IMR-90 (cell line): Measurements from ENCODE around the gene CTNNA2. TPM values are rescaled to one million over a fixed set of nuclear protein-coding genes. Genes with fewer than 3 reads are reported as not detected.

Experiments
- ATAC-seq: fragments of 200-7000 bp; cut with Tn5 transposase; 2 replicates; pipeline ENCODE4 v1.9.1; 2020; ENCODE audit warnings: low read depth, mild to moderate bottlenecking, moderate library complexity
- BruUV-seq: library from RNA; stranded (reverse); fragments of 400-500 nt; replicated peaks from 2 replicates; lab custom pipeline; 2021; lab: Mats Ljungman, UMichigan
- CTCF ChIA-PET: fragments of 300-600 bp; formaldehyde crosslinking; extraction: SDS; loops from one replicate; lab custom pipeline; 2021; ENCODE audit warnings: antibody characterized with exemption; lab: Yijun Ruan, JAX
- POLR2A ChIA-PET: fragments of 300-600 bp; sonication (Branson Sonifier 250); formaldehyde crosslinking; loops from one replicate; lab custom pipeline; 2022; ENCODE audit warnings: antibody characterized with exemption; ENCODE audit not compliant: unreplicated experiment; lab: Charles Lee
- DNase-seq: peaks from one replicate; pipeline ENCODE4 v3.0.0; 2013
- H2AFZ ChIP-seq: replicated peaks from 2 replicates; pipeline ENCODE3; 2013; ENCODE audit warnings: low read length, mild to moderate bottlenecking; ENCODE audit not compliant: poor library complexity
- H2AK5ac ChIP-seq: 2 replicates; pipeline ENCODE4 v1.6.1; 2013; ENCODE audit warnings: low read depth, low read length, inconsistent platforms
- H2AK9ac ChIP-seq: replicated peaks from 2 replicates; pipeline ENCODE3; 2013; ENCODE audit warnings: mild to moderate bottlenecking, low read depth, low read length, moderate library complexity; ENCODE audit not compliant: poor library complexity
- H2BK120ac ChIP-seq: 2 replicates; pipeline ENCODE4 v1.6.1; 2013; ENCODE audit warnings: low read depth, low read length, inconsistent platforms
- H2BK15ac ChIP-seq: 3 replicates; pipeline ENCODE4 v1.6.1; 2013; ENCODE audit warnings: low read depth, low read length, inconsistent platforms
- H2BK20ac ChIP-seq: 2 replicates; pipeline ENCODE4 v1.6.1; 2013; ENCODE audit warnings: low read depth, mild to moderate bottlenecking, inconsistent platforms, low read length, moderate library complexity
- H2BK5ac ChIP-seq: 2 replicates; pipeline ENCODE4 v1.6.1; 2013; ENCODE audit warnings: mild to moderate bottlenecking, low read depth, low read length, inconsistent platforms; ENCODE audit not compliant: poor library complexity, severe bottlenecking
- H3K14ac ChIP-seq: replicated peaks from 2 replicates; pipeline ENCODE4 v1.6.1; 2013; ENCODE audit warnings: low read depth, low read length, inconsistent platforms
- H3K18ac ChIP-seq: 2 replicates; pipeline ENCODE4 v1.6.1; 2013; ENCODE audit warnings: low read depth, low read length, control low read depth
- H3K23ac ChIP-seq: 2 replicates; pipeline ENCODE4 v1.6.1; 2013; ENCODE audit warnings: low read depth, low read length, inconsistent platforms
- H3K27ac ChIP-seq: 2 replicates; pipeline ENCODE4 v1.5.1; 2013; ENCODE audit warnings: mild to moderate bottlenecking, control low read depth, low read length; ENCODE audit not compliant: insufficient read depth
- H3K27me3 ChIP-seq: 2 replicates; pipeline ENCODE4 v1.6.1; 2013; ENCODE audit warnings: low read length; ENCODE audit not compliant: control insufficient read depth, insufficient read depth
- H3K36me3 ChIP-seq: 2 replicates; pipeline ENCODE4 v1.6.1; 2013; ENCODE audit warnings: low read length, mixed read lengths; ENCODE audit not compliant: control insufficient read depth, insufficient read depth
- H3K4ac ChIP-seq: 2 replicates; pipeline ENCODE4 v1.6.1; 2013; ENCODE audit warnings: low read depth, low read length, inconsistent platforms
- H3K4me1 ChIP-seq: 2 replicates; pipeline ENCODE4 v1.6.1; 2013; ENCODE audit warnings: low read length, mixed read lengths; ENCODE audit not compliant: control insufficient read depth, insufficient read depth
- H3K4me2 ChIP-seq: 2 replicates; pipeline ENCODE4 v1.6.1; 2013; ENCODE audit warnings: low read depth, mild to moderate bottlenecking, control low read depth, low read length, moderate library complexity
- H3K4me3 ChIP-seq: 2 replicates; pipeline ENCODE4 v1.5.1; 2013; ENCODE audit warnings: low read depth, mild to moderate bottlenecking, control low read depth, low read length, moderate library complexity; ENCODE audit not compliant: insufficient read depth
- H3K56ac ChIP-seq: 2 replicates; pipeline ENCODE4 v1.6.1; 2013; ENCODE audit warnings: low read length, inconsistent platforms; ENCODE audit not compliant: insufficient read depth; ENCODE audit errors: extremely low read depth
- H3K79me1 ChIP-seq, 2 experiments: 2 replicates each; pipeline ENCODE4 v1.6.1; 2013; ENCODE audit warnings: low read length in 2 of 2, inconsistent platforms in 1 of 2, low read depth in 1 of 2
- H3K9ac ChIP-seq: 2 replicates; pipeline ENCODE4 v1.6.1; 2013; ENCODE audit warnings: low read depth, low read length, control low read depth
- H3K9me1 ChIP-seq: 2 replicates; pipeline ENCODE4 v1.6.1; 2013; ENCODE audit warnings: low read length, inconsistent platforms; ENCODE audit not compliant: insufficient read depth
- H3K9me3 ChIP-seq: 2 replicates; pipeline ENCODE4 v1.6.1; 2013; ENCODE audit warnings: low read length; ENCODE audit not compliant: control insufficient read depth, insufficient read depth
- H4K20me1 ChIP-seq: 2 replicates; pipeline ENCODE4 v1.6.1; 2013; ENCODE audit warnings: low read length, inconsistent platforms; ENCODE audit not compliant: insufficient read depth
- H4K5ac ChIP-seq: 2 replicates; pipeline ENCODE4 v1.6.1; 2013; ENCODE audit warnings: mild to moderate bottlenecking, low read depth, low read length, control low read depth
- H4K8ac ChIP-seq, 2 experiments: 2 replicates each; pipeline ENCODE4 v1.6.1; 2013; ENCODE audit warnings: low read depth in 2 of 2, low read length in 2 of 2, control low read depth in 1 of 2, inconsistent platforms in 1 of 2
- H4K91ac ChIP-seq: 2 replicates; pipeline ENCODE4 v1.6.1; 2013; ENCODE audit warnings: low read depth, low read length, inconsistent platforms; ENCODE audit not compliant: insufficient read depth
- BHLHE40 ChIP-seq: fragments of 150-350 bp; IDR thresholded peaks from 2 replicates; pipeline ENCODE4 v1.6.1; 2016; ENCODE audit warnings: mild to moderate bottlenecking, low read depth, low read length
- CEBPB ChIP-seq: IDR thresholded peaks from 2 replicates; pipeline ENCODE4 v1.6.1; 2012; ENCODE audit warnings: low read depth, low read length, improper control_type of control experiment
- CHD1 ChIP-seq: IDR thresholded peaks from 2 replicates; pipeline ENCODE4 v1.6.1; 2012; ENCODE audit warnings: low read depth, low read length, improper control_type of control experiment
- FOS ChIP-seq: fragments of 150-350 bp; IDR thresholded peaks from 2 replicates; pipeline ENCODE4 v1.6.1; 2016; ENCODE audit warnings: low read depth, low read length
- MAFK ChIP-seq: IDR thresholded peaks from 2 replicates; pipeline ENCODE4 v1.6.1; 2012; ENCODE audit warnings: low read depth, low read length, improper control_type of control experiment
- MAZ ChIP-seq: IDR thresholded peaks from 2 replicates; pipeline ENCODE4 v1.6.1; 2012; ENCODE audit warnings: low read depth, mild to moderate bottlenecking, low read length, improper control_type of control experiment, moderate library complexity, borderline replicate concordance
- MXI1 ChIP-seq: IDR thresholded peaks from 2 replicates; pipeline ENCODE4 v1.6.1; 2012; ENCODE audit warnings: low read depth, mild to moderate bottlenecking, low read length, moderate library complexity, borderline replicate concordance
- NFE2L2 ChIP-seq: fragments of 150-350 bp; IDR thresholded peaks from 2 replicates; pipeline ENCODE4 v1.6.1; 2016; ENCODE audit warnings: low read depth, mild to moderate bottlenecking, low read length
- POLR2A ChIP-seq: IDR thresholded peaks from 2 replicates; pipeline ENCODE4 v1.6.1; 2012; ENCODE audit warnings: mild to moderate bottlenecking, low read depth, low read length
- RAD21 ChIP-seq: IDR thresholded peaks from 2 replicates; pipeline ENCODE4 v1.6.1; 2012; ENCODE audit warnings: low read length, improper control_type of control experiment
- RCOR1 ChIP-seq: IDR thresholded peaks from 2 replicates; pipeline ENCODE4 v1.6.1; 2012; ENCODE audit warnings: mild to moderate bottlenecking, low read length, improper control_type of control experiment; ENCODE audit not compliant: insufficient replicate concordance
- RFX5 ChIP-seq: IDR thresholded peaks from 2 replicates; pipeline ENCODE4 v1.8.0; 2012; ENCODE audit warnings: low read depth, mild to moderate bottlenecking, low read length, moderate library complexity
- SMC3 ChIP-seq: fragments of 150-350 bp; IDR thresholded peaks from 2 replicates; pipeline ENCODE4 v1.6.1; 2016; ENCODE audit warnings: low read depth, mild to moderate bottlenecking, antibody characterized with exemption, low read length, moderate library complexity
- WGBS, 2 experiments: methylation state at CpG; one replicate each; pipeline versions ENCODE4 v1.1.5 to v1.1.7; 2013; ENCODE audit warnings: missing lambda C conversion rate in 2 of 2; ENCODE audit not compliant: insufficient read length in 1 of 2; ENCODE audit errors: extremely low coverage in 2 of 2; 5-methylcytosine and 5-hydroxymethylcytosine counted together
- dilution Hi-C: fragments of 300-500 bp; cut with HindIII; formaldehyde crosslinking; loops from one replicate; pipeline ENCODE4 v1.14.3; 2018; ENCODE audit warnings: low sequenced_read_pairs; ENCODE audit not compliant: unreplicated experiment
- in situ Hi-C: fragments of 300-500 bp; cut with MboI; formaldehyde crosslinking; loops from 3 replicates; pipeline ENCODE4 v1.14.3; 2019; ENCODE audit warnings: low sequenced_read_pairs, inconsistent platforms, mixed read lengths
- intact Hi-C: fragments of 100-400 bp; cut with micrococcal nuclease; formaldehyde crosslinking; loops from 2 replicates; pipeline ENCODE4 v1.10.0; 2022
- polyA plus RNA-seq, 3 experiments: library from polyadenylated mRNA; depleted of rRNA; stranded (reverse); fragments of >200 nt; gene quantifications; 2 replicates each; pipeline ENCODE4 v1.2.3, GENCODE V29; 2012; ENCODE audit warnings: low replicate concordance in 1 of 3
- total RNA-seq: library from RNA; depleted of rRNA; stranded (reverse); fragments of >200 nt; gene quantifications from 2 replicates; pipeline ENCODE4 v1.2.3, GENCODE V29; 2012
- TF ChIP-seq, protein P1 (sequence below): fragments of 150-350 bp; IDR thresholded peaks from 2 replicates; pipeline ENCODE4 v1.6.1; 2016; ENCODE audit warnings: low read depth, mild to moderate bottlenecking, low read length, moderate library complexity, borderline replicate concordance
- TF ChIP-seq, protein P2 (sequence below): conservative IDR thresholded peaks from 2 replicates; pipeline ENCODE4 v1.5.1; 2012; ENCODE audit warnings: mild to moderate bottlenecking, low read depth, low read length, improper control_type of control experiment
- TF ChIP-seq, protein P3 (sequence below): fragments of 150-350 bp; IDR thresholded peaks from 2 replicates; pipeline ENCODE4 v1.6.1; 2017; ENCODE audit warnings: mild to moderate bottlenecking, antibody characterized with exemption, low read length, low read depth

Gene CTNNA2
- total and polyA plus RNA-seq, 2 of the 4 experiments (the other 2 are of a cell fraction), result not detected

DNA sequence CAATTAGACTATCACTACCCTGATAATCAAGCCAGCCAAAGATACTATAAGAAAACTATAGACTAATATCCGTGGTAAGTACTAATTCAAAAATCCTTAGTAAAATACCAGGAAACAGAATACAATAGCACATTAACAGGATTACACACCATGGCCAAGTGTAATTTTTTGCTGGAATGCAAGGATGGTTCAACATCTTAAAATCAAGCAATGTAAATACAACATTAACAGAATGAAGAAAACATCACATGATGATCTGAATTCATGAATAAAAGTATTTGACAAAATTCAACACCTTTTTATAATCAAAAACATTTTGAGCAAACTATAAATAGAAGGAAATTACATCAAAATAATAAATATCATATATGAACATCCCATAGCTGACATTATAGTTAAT is 1142.4 kb downstream of the CTNNA2 start:
- Histone ChIP-seq H3K9me1 (no peaks in the 10 kb centered on the region), H2AK5ac (no peak overlapping the region), H3K4me2 (no peak overlapping the region), H3K56ac (no peak overlapping the region), H2AFZ (no peak overlapping the region), H2BK15ac (no peak overlapping the region), H4K91ac (no peak overlapping the region), H3K4me1 (no peaks in the 10 kb centered on the region), H3K79me1 (no peaks in the 10 kb centered on the region), H2BK5ac (no peak overlapping the region), H3K9me3 (peaks cover 2% of the 10 kb centered on the region; the same call in 1 of the 2 replicates), H2BK120ac (no peak overlapping the region), H3K36me3 (no peaks in the 10 kb centered on the region), H2BK20ac (no peak overlapping the region), H4K5ac (no peak overlapping the region), H4K20me1 (no peaks in the 10 kb centered on the region), H2AK9ac (no peak overlapping the region), H3K9ac (no peak overlapping the region), H3K27ac (no peak overlapping the region), H3K18ac (no peak overlapping the region), H3K14ac (no peak overlapping the region), H3K4ac (no peak overlapping the region), H3K23ac (no peak overlapping the region), H4K8ac (no peak overlapping the region), H3K4me3 (no peak overlapping the region), H3K27me3 (no peaks in the 10 kb centered on the region)
- WGBS, 2 experiments, result no CpG with 5 or more reads among the region's 1 CpG
- POLR2A ChIA-PET, result no interaction called here
- DNase-seq (no peak), ATAC-seq (no peak)
- TF ChIP-seq MXI1 (no peak), CEBPB (no peak), NFE2L2 (no peak), CHD1 (no peak), POLR2A (no peak), MAFK (no peak), FOS (no peak), BHLHE40 (no peak), RFX5 (no peak), SMC3 (no peak), RAD21 (no peak), RCOR1 (no peak), MAZ (no peak)
- TF ChIP-seq, protein P1, sequence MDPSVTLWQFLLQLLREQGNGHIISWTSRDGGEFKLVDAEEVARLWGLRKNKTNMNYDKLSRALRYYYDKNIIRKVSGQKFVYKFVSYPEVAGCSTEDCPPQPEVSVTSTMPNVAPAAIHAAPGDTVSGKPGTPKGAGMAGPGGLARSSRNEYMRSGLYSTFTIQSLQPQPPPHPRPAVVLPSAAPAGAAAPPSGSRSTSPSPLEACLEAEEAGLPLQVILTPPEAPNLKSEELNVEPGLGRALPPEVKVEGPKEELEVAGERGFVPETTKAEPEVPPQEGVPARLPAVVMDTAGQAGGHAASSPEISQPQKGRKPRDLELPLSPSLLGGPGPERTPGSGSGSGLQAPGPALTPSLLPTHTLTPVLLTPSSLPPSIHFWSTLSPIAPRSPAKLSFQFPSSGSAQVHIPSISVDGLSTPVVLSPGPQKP, result no peak
- TF ChIP-seq, protein P2, sequence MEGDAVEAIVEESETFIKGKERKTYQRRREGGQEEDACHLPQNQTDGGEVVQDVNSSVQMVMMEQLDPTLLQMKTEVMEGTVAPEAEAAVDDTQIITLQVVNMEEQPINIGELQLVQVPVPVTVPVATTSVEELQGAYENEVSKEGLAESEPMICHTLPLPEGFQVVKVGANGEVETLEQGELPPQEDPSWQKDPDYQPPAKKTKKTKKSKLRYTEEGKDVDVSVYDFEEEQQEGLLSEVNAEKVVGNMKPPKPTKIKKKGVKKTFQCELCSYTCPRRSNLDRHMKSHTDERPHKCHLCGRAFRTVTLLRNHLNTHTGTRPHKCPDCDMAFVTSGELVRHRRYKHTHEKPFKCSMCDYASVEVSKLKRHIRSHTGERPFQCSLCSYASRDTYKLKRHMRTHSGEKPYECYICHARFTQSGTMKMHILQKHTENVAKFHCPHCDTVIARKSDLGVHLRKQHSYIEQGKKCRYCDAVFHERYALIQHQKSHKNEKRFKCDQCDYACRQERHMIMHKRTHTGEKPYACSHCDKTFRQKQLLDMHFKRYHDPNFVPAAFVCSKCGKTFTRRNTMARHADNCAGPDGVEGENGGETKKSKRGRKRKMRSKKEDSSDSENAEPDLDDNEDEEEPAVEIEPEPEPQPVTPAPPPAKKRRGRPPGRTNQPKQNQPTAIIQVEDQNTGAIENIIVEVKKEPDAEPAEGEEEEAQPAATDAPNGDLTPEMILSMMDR, result no peak
- TF ChIP-seq, protein P3, sequence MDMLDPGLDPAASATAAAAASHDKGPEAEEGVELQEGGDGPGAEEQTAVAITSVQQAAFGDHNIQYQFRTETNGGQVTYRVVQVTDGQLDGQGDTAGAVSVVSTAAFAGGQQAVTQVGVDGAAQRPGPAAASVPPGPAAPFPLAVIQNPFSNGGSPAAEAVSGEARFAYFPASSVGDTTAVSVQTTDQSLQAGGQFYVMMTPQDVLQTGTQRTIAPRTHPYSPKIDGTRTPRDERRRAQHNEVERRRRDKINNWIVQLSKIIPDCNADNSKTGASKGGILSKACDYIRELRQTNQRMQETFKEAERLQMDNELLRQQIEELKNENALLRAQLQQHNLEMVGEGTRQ, result no peak
- CTCF ChIA-PET, result no interaction called here
- intact Hi-C loops, result no loop called here
- BruUV-seq, result no TSS peak
- in situ Hi-C loops, result no loop called here
- dilution Hi-C loops, result no loop called here
